ENCODE results near the gene EVI2A.

DNA sequence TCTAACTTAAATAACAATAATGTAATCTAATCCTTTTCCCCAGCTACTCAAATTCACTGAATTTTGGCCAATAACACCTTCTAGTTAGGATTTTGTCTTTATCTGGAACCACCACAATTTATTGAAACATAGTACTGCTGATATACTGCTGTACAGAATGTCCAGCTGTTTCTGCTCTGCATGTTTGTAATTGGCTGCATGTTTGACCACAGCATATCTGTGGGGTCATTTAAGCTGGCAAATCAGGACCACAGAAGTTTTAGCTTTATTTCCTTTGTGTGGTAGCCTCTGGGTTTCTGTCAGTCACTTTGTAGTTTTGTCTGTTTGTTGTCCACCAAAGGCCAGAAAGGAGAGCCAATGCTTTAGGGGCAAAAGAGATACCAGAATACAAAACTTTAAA, 47.8 kb upstream of the EVI2A start:
- TF ChIP-seq POLR2A (IDR thresholded peaks at IDR 0.05; ENCODE audit: low read depth, low read length) (no peak), POLR2AphosphoS5 (IDR thresholded peaks at IDR 0.05; ENCODE audit: low read depth, low read length) (no peak), TAF1 (IDR thresholded peaks at IDR 0.05; ENCODE audit: borderline replicate concordance, low read depth, low read length) (no peak)
